Peyer's patch (tissue), 4 donors: ENCODE data around the gene TFEC. TPM values are rescaled to one million over a fixed set of nuclear protein-coding genes. Genes with fewer than 3 reads are reported as not detected.
"Not testable (repeated sequence)": the region's sequence is repeated elsewhere in the genome, so short reads cannot be mapped to it uniquely, and the experiment has no call there.

Experiments
- DNase-seq, 3 donors: peaks; one replicate each; pipeline ENCODE4 v3.0.0-alpha.2; 2017 to 2019
- H3K27ac ChIP-seq, 4 donors: fragments of 200-600 bp; sonication (generic); one replicate each; pipeline ENCODE4 v1.5.1; 2016 to 2019
- H3K27me3 ChIP-seq, 2 donors: fragments of 200-600 bp; sonication (generic); one replicate each; pipeline ENCODE4 v1.5.1; 2019
- H3K36me3 ChIP-seq, 3 donors: fragments of 200-600 bp; sonication (generic); one replicate each; pipeline ENCODE4 v1.5.1; 2016 to 2019
- H3K4me1 ChIP-seq, 4 donors: fragments of 200-600 bp; sonication (generic); one replicate each; pipeline ENCODE4 v1.5.1; 2016 to 2019
- H3K4me3 ChIP-seq, 4 donors: fragments of 200-600 bp; sonication (generic); 1 replicate in 3 of 4; 2 replicates in 1 of 4; pipeline ENCODE4 v1.5.1; 2016 to 2019; ENCODE audit warnings: mild to moderate bottlenecking in 1 of 4
- H3K9me3 ChIP-seq, 4 donors: fragments of 200-600 bp; sonication (generic); one replicate each; pipeline ENCODE4 v1.5.1; 2016 to 2019; ENCODE audit warnings: mild to moderate bottlenecking in 1 of 4
- POLR2A ChIP-seq, 2 donors: fragments of 450-650 bp; IDR thresholded peaks; one replicate each; pipeline ENCODE4 v1.5.1; 2017; ENCODE audit warnings: antibody characterized with exemption in 2 of 2, mild to moderate bottlenecking in 2 of 2, moderate library complexity in 2 of 2
- total RNA-seq, 4 donors: library from RNA; depleted of rRNA; stranded (reverse); fragments of >200 nt; gene quantifications; one replicate each; pipeline ENCODE4 v1.1.0, GENCODE V29; 2016
- TF ChIP-seq, protein P1 (sequence below), 6 experiments: fragments of 450-650 bp in 4 of 6; fragments of 200-600 bp in 2 of 6; sonication (generic) in 1 of 6; IDR thresholded peaks; one replicate each; pipeline ENCODE4 v1.5.1; 2017 to 2019; ENCODE audit warnings: antibody characterized with exemption in 6 of 6, mild to moderate bottlenecking in 3 of 6, moderate library complexity in 1 of 6

The TFEC gene
- total RNA-seq, 4 donors from 2014 or later = 13.5 to 99.9 (median 20.1) TPM

- no peaks in the 10 kb centered on the region for H3K36me3 ChIP-seq
- TF ChIP-seq, protein P1, sequence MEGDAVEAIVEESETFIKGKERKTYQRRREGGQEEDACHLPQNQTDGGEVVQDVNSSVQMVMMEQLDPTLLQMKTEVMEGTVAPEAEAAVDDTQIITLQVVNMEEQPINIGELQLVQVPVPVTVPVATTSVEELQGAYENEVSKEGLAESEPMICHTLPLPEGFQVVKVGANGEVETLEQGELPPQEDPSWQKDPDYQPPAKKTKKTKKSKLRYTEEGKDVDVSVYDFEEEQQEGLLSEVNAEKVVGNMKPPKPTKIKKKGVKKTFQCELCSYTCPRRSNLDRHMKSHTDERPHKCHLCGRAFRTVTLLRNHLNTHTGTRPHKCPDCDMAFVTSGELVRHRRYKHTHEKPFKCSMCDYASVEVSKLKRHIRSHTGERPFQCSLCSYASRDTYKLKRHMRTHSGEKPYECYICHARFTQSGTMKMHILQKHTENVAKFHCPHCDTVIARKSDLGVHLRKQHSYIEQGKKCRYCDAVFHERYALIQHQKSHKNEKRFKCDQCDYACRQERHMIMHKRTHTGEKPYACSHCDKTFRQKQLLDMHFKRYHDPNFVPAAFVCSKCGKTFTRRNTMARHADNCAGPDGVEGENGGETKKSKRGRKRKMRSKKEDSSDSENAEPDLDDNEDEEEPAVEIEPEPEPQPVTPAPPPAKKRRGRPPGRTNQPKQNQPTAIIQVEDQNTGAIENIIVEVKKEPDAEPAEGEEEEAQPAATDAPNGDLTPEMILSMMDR (IDR thresholded peaks at IDR 0.05) = no peak
- no peak for TF ChIP-seq POLR2A (IDR thresholded peaks at IDR 0.05)
- DNase-seq = no peak
- H3K27me3 ChIP-seq = no peaks in the 10 kb centered on the region
- no peaks in the 10 kb centered on the region for H3K4me1 ChIP-seq
- H3K9me3 ChIP-seq = no peaks in the 10 kb centered on the region
- no peak overlapping the region for H3K27ac ChIP-seq
- H3K4me3 ChIP-seq = no peak overlapping the region
Observed at GRCh38 chr7:116013675-116014074, 16.9 kb downstream of the TFEC start.

DNA sequence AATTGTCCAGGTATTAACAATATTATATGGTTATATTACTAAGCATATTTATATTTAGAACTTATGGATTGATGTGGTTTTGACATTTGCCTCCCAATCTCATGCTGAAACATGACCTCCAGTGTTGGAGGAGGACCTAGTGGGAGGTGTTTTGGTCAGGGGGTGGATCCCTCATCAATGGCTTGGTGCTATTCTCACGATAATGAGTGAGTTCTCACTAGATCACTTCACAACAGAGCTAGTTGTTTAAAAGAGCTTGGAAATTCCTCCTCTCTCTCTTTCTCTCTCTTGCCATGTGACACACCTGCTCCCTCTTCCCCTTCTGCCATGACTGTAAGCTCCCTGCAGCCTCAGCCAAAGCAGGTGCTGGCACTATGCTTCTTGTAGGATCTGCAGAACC, 19.0 kb downstream of the TFEC start:
- DNase-seq = no peak
- no peak overlapping the region for H3K27ac ChIP-seq

GRCh38 chr7:116004762-116005161, 25.8 kb downstream of the TFEC start:
- not testable (repeated sequence) for DNase-seq, H3K4me1 ChIP-seq, H3K4me3 ChIP-seq, H3K27me3 ChIP-seq, H3K36me3 ChIP-seq, H3K9me3 ChIP-seq, H3K27ac ChIP-seq

More for the DNA sequence above, 19.0 kb downstream of the TFEC start:
- H3K27me3 ChIP-seq = no peaks in the 10 kb centered on the region
- no peaks in the 10 kb centered on the region for H3K36me3 ChIP-seq
- H3K4me3 ChIP-seq = no peak overlapping the region
- no peaks in the 10 kb centered on the region for H3K4me1 ChIP-seq
- H3K9me3 ChIP-seq = no peaks in the 10 kb centered on the region
- TF ChIP-seq POLR2A (IDR thresholded peaks at IDR 0.05) = no peak
- TF ChIP-seq, protein P1 (IDR thresholded peaks at IDR 0.05) = no peak

DNA sequence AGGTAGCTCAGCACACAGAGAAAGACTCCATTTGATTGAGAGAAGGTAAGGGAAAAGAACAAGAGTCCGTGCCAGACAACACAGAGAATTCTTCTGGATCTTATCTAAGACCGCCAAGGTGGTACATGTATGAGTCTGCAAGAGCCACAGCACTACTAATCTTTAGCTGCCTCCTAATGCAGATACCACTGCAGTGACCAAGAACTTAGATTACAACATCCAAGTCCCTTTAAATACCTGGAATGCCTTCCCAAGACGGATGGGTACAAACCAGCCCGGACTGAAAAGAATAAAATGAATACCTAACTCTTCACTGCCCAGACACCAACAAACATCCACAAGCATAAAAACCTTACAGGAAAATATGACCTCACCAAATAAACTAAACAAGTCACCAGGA, 33.3 kb downstream of the TFEC start:
- Histone ChIP-seq H3K36me3 (no peaks in the 10 kb centered on the region), H3K4me1 (no peaks in the 10 kb centered on the region), H3K9me3 (no peaks in the 10 kb centered on the region), H3K27ac (no peak overlapping the region), H3K4me3 (no peak overlapping the region), H3K27me3 (no peaks in the 10 kb centered on the region)
- TF ChIP-seq, protein P1 (IDR thresholded peaks at IDR 0.05) = no peak
- TF ChIP-seq POLR2A (IDR thresholded peaks at IDR 0.05) = no peak
- no peak for DNase-seq

- Histone ChIP-seq H3K4me1 (no peaks in the 10 kb centered on the region), H3K36me3 (no peaks in the 10 kb centered on the region), H3K9me3 (no peaks in the 10 kb centered on the region), H3K27ac (no peak overlapping the region), H3K4me3 (no peak overlapping the region), H3K27me3 (no peaks in the 10 kb centered on the region)
- DNase-seq = no peak
- TF ChIP-seq, protein P1 (IDR thresholded peaks at IDR 0.05) = no peak
- no peak for TF ChIP-seq POLR2A (IDR thresholded peaks at IDR 0.05)
Observed at GRCh38 chr7:115995701-115996100, 34.9 kb downstream of the TFEC start.

DNA sequence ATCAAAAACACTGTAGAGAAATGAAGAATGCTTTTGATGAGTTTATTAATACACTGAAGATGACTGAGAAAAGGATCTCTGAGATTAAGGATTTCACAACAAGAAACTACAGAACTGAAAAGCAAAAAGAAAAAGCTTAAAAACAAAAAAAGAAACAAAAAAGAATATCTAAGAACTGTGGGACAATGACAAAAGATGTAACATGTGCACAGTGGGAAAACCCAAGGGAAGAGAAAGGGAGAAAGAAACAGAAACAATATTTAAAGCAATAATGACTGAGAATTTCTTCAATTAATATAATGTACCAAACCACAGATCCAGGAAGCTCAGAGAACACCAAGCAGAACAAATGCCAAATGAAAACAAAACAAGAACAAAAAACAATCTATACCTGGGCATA, 42.2 kb downstream of the TFEC start:
- no peak for DNase-seq
- H3K4me3 ChIP-seq = no peak overlapping the region
- no peak for TF ChIP-seq POLR2A (IDR thresholded peaks at IDR 0.05)
- TF ChIP-seq, protein P1 (IDR thresholded peaks at IDR 0.05) = no peak
- H3K36me3 ChIP-seq = no peaks in the 10 kb centered on the region
- no peaks in the 10 kb centered on the region for H3K4me1 ChIP-seq
- H3K27ac ChIP-seq = no peak overlapping the region
- no peaks in the 10 kb centered on the region for H3K9me3 ChIP-seq
- H3K27me3 ChIP-seq = no peaks in the 10 kb centered on the region
